ENCODE measurements around the gene APP.

GRCh38 chr21:26112127-26112742, 58.3 kb downstream of the APP start:
- TF ChIP-seq PRDM1 (tag by site-specific recombination; IDR thresholded peaks at IDR 0.05) = no peak
- TF ChIP-seq ZNF521 (tag by site-specific recombination; IDR thresholded peaks at IDR 0.05) = no peak
- no peak for TF ChIP-seq ZNF274 (IDR thresholded peaks at IDR 0.05; ENCODE audit: low read length)
- TF ChIP-seq ZNF274 (tag by site-specific recombination; IDR thresholded peaks at IDR 0.05; ENCODE audit: borderline replicate concordance) = no peak
- TF ChIP-seq MEIS1 (CRISPR knock-in tag; IDR thresholded peaks at IDR 0.05; ENCODE audit: borderline replicate concordance) = no peak
- no peak for TF ChIP-seq ZNF433 (tag by site-specific recombination; IDR thresholded peaks at IDR 0.05; ENCODE audit: low read depth)
- TF ChIP-seq CTCF (tag by site-specific recombination; IDR thresholded peaks at IDR 0.05) = no peak
- no peak for TF ChIP-seq KLF16 (tag by site-specific recombination; IDR thresholded peaks at IDR 0.05)
- TF ChIP-seq REST (tag by site-specific recombination; IDR thresholded peaks at IDR 0.05) = no peak
- TF ChIP-seq ZNF138 (tag by site-specific recombination; IDR thresholded peaks at IDR 0.05; ENCODE audit: borderline replicate concordance) = no peak
- TF ChIP-seq KLF10 (tag by site-specific recombination; IDR thresholded peaks at IDR 0.05) = no peak

All from HEK293 (cell line).